HAP-1 (cell line): ENCODE data around the gene SLC17A9.
A peak's percentile ranks its signal among the peaks of the same experiment; 100 is the strongest.

Experiments
- DNase-seq, 2 experiments: peaks; one replicate each; pipeline ENCODE4 v3.0.0-alpha.2; 2016 to 2020; ENCODE audit warnings: low spot score in 2 of 2
- H3K27me3 ChIP-seq: fragments of 250-450 bp; sonication (Bioruptor Pico); 2 replicates; pipeline ENCODE4 v1.5.1; 2020; ENCODE audit warnings: low read depth, mild to moderate bottlenecking, moderate library complexity
- H3K36me3 ChIP-seq: fragments of 250-450 bp; sonication (Bioruptor Pico); replicated peaks from 2 replicates; pipeline ENCODE4 v1.5.1; 2020; ENCODE audit warnings: mild to moderate bottlenecking
- H3K4me1 ChIP-seq: fragments of 250-450 bp; sonication (Bioruptor Pico); 2 replicates; pipeline ENCODE4 v1.5.1; 2020; ENCODE audit warnings: mild to moderate bottlenecking
- H3K4me3 ChIP-seq: fragments of 250-450 bp; sonication (Bioruptor Pico); 2 replicates; pipeline ENCODE4 v1.5.1; 2020; ENCODE audit warnings: mild to moderate bottlenecking, moderate library complexity
- H3K9me3 ChIP-seq: fragments of 250-450 bp; sonication (Bioruptor Pico); 2 replicates; pipeline ENCODE4 v1.5.1; 2020; ENCODE audit warnings: mild to moderate bottlenecking, moderate library complexity
- in situ Hi-C: fragments of 300-500 bp; cut with MboI; formaldehyde crosslinking; loops from 3 replicates; pipeline ENCODE4 v1.14.3; 2020; ENCODE audit warnings: low sequenced_read_pairs, inconsistent platforms, mixed read lengths

The SLC17A9 gene

GRCh38 chr20:62952373-62952967 is at the start of gene SLC17A9:
SLC17A9 (plus strand) TSS chr20:62952709; CDS start chr20:62952831, 122 bp downstream.
- in situ Hi-C loops = no loop called here
- Histone ChIP-seq H3K4me1 (peaks cover 17% of the 10 kb centered on the region), H3K27me3 (no peaks in the 10 kb centered on the region), H3K36me3 (peaks cover 13% of the 10 kb centered on the region; the same call in 1 of the 2 replicates), H3K9me3 (no peaks in the 10 kb centered on the region), H3K4me3 (peak within 1 kb of the TSS; percentile 35)
- DNase-seq = peak; percentile 33 to 83

DNA sequence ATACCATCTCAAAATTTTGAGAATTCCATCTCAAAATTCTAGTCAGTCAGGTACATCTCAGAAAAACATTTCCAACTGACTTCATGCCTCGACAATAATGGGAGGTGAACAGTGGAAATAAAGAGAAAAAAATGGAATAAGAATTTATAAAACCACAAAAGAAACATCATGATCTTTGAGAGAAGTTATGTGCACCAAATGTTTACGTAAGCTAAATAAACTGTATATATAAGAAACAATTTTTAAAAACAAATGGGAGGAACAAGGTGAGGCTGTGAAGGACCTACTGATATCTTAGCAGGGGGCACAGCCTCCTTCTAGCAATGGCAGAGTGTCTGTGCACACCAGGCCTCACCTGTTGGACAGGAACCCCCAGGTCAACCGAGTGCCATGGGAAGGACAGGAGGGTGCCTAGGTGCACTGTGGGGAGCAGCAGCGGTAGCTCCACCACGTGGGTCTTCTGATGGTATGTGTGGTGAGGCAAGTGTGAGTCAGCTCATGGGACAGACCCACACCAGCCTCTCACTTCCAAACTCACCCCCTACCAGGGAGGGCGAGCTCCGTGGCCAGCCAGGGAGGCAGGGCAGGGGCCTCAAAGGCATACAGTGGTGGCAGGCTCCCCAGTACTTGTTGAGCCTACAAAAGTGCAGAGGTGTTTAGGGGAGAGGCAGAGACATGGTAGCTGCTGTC is 49.4 kb upstream of the SLC17A9 start:
- Histone ChIP-seq H3K4me1 (no peaks in the 10 kb centered on the region), H3K4me3 (no peak overlapping the region), H3K36me3 (peaks cover 70% of the 10 kb centered on the region), H3K9me3 (no peaks in the 10 kb centered on the region), H3K27me3 (no peaks in the 10 kb centered on the region)
- DNase-seq = no peak
- in situ Hi-C loops = loop anchor here (10.0 kb wide), 1 partner anchor 102 kb away; the partner anchor contains the start of gene BHLHE23

GRCh38 chr20:62905536-62906117 is 46.9 kb upstream of the SLC17A9 start:
- no peak for DNase-seq
- Histone ChIP-seq H3K36me3 (peaks cover 96% of the 10 kb centered on the region), H3K4me3 (no peak overlapping the region), H3K4me1 (no peaks in the 10 kb centered on the region), H3K9me3 (no peaks in the 10 kb centered on the region), H3K27me3 (no peaks in the 10 kb centered on the region)
- in situ Hi-C loops = loop anchor here (10.0 kb wide), 1 partner anchor 99 kb away; the partner anchor contains the start of gene BHLHE23

DNA sequence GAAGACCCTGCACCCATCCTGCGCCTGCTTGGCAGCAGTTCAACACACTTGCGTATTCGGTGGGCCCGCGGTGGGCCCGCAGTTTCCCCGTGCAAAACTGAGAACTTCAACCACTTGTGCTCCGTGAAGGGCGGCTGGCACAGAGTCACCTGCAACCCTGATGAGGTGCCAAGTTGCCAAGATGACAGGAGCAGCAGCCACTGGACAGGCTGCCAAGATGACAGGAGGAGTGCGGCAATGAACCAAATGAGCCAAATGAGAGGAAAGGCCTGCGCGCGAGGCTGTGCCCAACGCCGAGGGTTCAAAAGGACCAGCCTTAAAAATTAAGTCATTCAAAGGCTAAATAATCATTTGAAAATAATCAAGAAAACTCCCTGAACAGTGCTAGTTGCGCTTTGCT is 46.3 kb upstream of the SLC17A9 start:
- in situ Hi-C loops = loop anchor here (10.0 kb wide), 1 partner anchor 99 kb away; the partner anchor contains the start of gene BHLHE23
- peaks cover 99% of the 10 kb centered on the region for H3K36me3 ChIP-seq
- no peak overlapping the region for H3K4me3 ChIP-seq
- H3K4me1 ChIP-seq = no peaks in the 10 kb centered on the region
- H3K9me3 ChIP-seq = no peaks in the 10 kb centered on the region
- no peak for DNase-seq
- H3K27me3 ChIP-seq = no peaks in the 10 kb centered on the region

GRCh38 chr20:62906647-62907375 is 45.7 kb upstream of the SLC17A9 start:
- in situ Hi-C loops = loop anchor here (10.0 kb wide), 1 partner anchor 98 kb away; the partner anchor contains the start of gene BHLHE23
- no peak for DNase-seq
- no peaks in the 10 kb centered on the region for H3K27me3 ChIP-seq
- H3K4me3 ChIP-seq = no peak overlapping the region
- H3K4me1 ChIP-seq = no peaks in the 10 kb centered on the region
- no peaks in the 10 kb centered on the region for H3K9me3 ChIP-seq
- H3K36me3 ChIP-seq = peaks cover 99% of the 10 kb centered on the region

DNA sequence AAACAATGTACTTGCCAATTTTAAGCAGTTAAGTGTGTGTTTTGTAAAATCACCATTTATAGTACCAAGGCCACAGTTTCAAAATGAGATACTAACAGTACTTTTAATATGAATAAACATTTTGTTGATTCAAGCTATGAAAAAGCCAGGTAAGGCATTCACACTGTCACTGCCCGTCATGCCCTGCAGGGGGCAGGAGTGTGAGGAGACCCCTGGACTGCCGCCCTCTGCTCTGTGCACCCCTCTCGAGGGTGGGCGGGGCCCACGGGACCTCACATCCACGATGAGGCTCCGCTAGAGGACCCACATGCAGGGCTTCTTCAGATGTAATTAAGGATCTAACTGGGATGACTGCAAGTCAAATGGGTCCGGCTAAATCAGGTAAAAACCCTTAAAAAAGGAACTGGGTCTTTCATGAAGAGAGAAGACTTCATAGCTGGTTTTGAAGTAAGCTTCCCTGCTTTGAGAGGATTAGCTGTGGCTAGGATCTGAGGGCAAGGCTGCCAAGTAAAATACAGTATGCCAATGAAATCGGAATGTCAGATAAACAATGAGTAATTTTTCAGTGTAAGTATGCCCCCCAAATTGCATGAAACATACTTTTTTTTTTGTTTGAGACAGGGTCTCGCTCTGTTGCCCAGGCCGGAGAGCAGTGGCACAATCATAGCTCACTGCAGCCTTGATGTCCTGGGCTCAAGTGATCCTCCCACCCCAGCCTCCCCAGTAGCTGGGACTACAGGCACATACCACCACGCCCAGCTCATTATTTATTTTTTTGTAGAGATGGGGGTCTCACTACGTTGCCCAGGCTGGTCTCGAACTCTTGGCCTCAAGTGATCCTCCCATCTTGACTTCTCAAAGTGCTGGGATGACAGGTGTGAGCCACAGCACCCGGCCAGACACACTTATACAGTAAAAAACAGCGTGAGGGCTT is 44.9 kb upstream of the SLC17A9 start:
- H3K9me3 ChIP-seq = no peaks in the 10 kb centered on the region
- no peak overlapping the region for H3K4me3 ChIP-seq
- H3K4me1 ChIP-seq = no peaks in the 10 kb centered on the region
- no peaks in the 10 kb centered on the region for H3K27me3 ChIP-seq
- peak in 1 of 2 experiments; percentile 61 for DNase-seq
- peaks cover 97% of the 10 kb centered on the region for H3K36me3 ChIP-seq
- in situ Hi-C loops = loop anchor here (10.0 kb wide), 1 partner anchor 97 kb away; the partner anchor contains the start of gene BHLHE23

- H3K9me3 ChIP-seq = no peaks in the 10 kb centered on the region
- in situ Hi-C loops = loop anchor here (10.0 kb wide), 1 partner anchor 96 kb away; the partner anchor contains the start of gene BHLHE23
- H3K4me1 ChIP-seq = no peaks in the 10 kb centered on the region
- H3K4me3 ChIP-seq = no peak overlapping the region
- no peak for DNase-seq
- H3K36me3 ChIP-seq = peaks cover 88% of the 10 kb centered on the region
- H3K27me3 ChIP-seq = no peaks in the 10 kb centered on the region
Measured at GRCh38 chr20:62908971-62909791, 43.3 kb upstream of the SLC17A9 start.

- in situ Hi-C loops = no loop called here
- no peaks in the 10 kb centered on the region for H3K27me3 ChIP-seq
- peaks cover 3% of the 10 kb centered on the region; the same call in 1 of the 2 replicates for H3K4me1 ChIP-seq
- no peak for DNase-seq
- no peak overlapping the region for H3K4me3 ChIP-seq
- no peaks in the 10 kb centered on the region for H3K9me3 ChIP-seq
- H3K36me3 ChIP-seq = peaks cover 77% of the 10 kb centered on the region
Measured at GRCh38 chr20:62910217-62910766, 42.2 kb upstream of the SLC17A9 start.

GRCh38 chr20:62910777-62911497 is 41.6 kb upstream of the SLC17A9 start:
- no peaks in the 10 kb centered on the region for H3K9me3 ChIP-seq
- DNase-seq = no peak
- in situ Hi-C loops = no loop called here
- H3K36me3 ChIP-seq = peaks cover 71% of the 10 kb centered on the region
- no peaks in the 10 kb centered on the region for H3K27me3 ChIP-seq
- H3K4me1 ChIP-seq = peaks cover 9% of the 10 kb centered on the region
- no peak overlapping the region for H3K4me3 ChIP-seq

DNA sequence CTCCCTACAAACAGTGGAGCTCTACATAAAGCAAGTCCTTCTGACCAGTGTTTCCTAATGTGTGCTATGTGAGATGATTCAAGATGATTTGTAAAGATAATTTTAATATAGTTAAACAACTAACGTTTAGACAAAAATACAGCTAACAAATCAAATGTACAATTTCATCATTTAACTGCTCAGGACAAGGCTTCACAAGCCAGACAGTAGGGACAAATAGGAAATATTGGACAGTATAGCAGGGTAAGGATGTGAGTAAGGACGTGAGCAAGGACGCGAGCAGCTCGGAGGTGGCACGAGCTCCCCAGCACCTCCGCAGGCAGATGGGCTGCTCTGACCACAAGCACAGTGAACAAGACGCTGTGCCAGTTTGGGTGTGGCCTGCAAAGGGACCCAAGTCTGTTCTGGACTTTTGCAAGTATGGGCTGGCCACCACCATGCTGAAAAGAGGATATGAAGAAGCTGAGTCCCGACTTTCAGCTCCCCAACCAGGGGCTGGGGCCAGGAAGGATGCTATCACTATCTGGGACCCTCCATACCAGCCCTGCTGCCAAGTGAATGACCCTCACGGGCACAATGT is 40.7 kb upstream of the SLC17A9 start:
- in situ Hi-C loops = no loop called here
- H3K27me3 ChIP-seq = no peaks in the 10 kb centered on the region
- H3K4me1 ChIP-seq = peaks cover 16% of the 10 kb centered on the region
- H3K9me3 ChIP-seq = no peaks in the 10 kb centered on the region
- DNase-seq = no peak
- no peak overlapping the region for H3K4me3 ChIP-seq
- H3K36me3 ChIP-seq = peaks cover 62% of the 10 kb centered on the region

DNA sequence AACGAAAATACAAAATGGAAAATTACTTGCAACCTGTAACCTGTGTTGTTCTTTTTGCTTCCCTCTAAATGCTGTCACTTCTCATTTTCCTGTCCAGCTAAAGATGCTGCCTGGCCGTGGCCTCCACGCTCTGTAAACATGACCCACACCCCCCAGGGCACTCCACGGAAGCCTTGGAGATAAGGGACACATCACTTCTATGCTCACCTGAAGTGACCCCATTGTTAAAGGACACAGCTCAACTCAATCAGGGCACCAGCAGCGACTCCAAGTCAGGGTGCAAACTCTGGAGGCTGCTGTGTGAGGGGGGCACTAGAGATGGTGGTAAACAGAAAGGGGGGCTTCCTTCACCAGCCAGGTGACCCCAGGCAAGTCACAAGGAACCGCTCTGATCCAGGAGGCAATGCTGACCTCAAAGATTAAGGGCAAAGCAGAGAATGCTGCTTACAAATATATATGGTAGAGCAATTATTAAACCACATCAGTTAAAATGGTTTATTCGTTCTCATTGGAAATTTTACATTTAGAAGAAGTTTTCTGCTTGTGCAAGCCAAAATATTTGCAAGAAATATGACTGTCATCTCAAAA is 39.4 kb upstream of the SLC17A9 start:
- H3K4me1 ChIP-seq = peaks cover 30% of the 10 kb centered on the region
- no peak for DNase-seq
- no peaks in the 10 kb centered on the region for H3K27me3 ChIP-seq
- peaks cover 49% of the 10 kb centered on the region for H3K36me3 ChIP-seq
- in situ Hi-C loops = no loop called here
- H3K9me3 ChIP-seq = no peaks in the 10 kb centered on the region
- H3K4me3 ChIP-seq = no peak overlapping the region
